Neural cell (in vitro differentiated cells): ENCODE data around the gene CCDC174. TPM values are rescaled to one million over a fixed set of nuclear protein-coding genes. Genes with fewer than 3 reads are reported as not detected.
A peak's percentile ranks its signal among the peaks of the same experiment; 100 is the strongest.

Source experiments
- H2AFZ ChIP-seq: fragments of 200-600, 300-800 bp; sonication (generic), shearing (Covaris generic); 2 replicates; pipeline ENCODE4 v1.6.0; 2014; ENCODE audit warnings: low read depth, mild to moderate bottlenecking, antibody characterized with exemption, low read length, moderate library complexity
- H3F3A ChIP-seq: fragments of 200-600 bp; shearing (Covaris generic); 2 replicates; pipeline ENCODE4 v1.6.1; 2016; ENCODE audit warnings: mild to moderate bottlenecking, moderate library complexity, mixed read lengths, antibody characterized with exemption, low read length; ENCODE audit not compliant: insufficient read depth, poor library complexity, severe bottlenecking
- H3K27ac ChIP-seq: fragments of 200-600, 300-800 bp; sonication (generic), shearing (Covaris generic); 2 replicates; pipeline ENCODE4 v1.5.1; 2014; ENCODE audit warnings: mild to moderate bottlenecking, low read length, moderate library complexity
- H3K27me3 ChIP-seq: fragments of 300-800, 200-600 bp; sonication (generic), shearing (Covaris generic); 2 replicates; pipeline ENCODE4 v1.6.0; 2014; ENCODE audit warnings: mild to moderate bottlenecking, low read depth, low read length, moderate library complexity; ENCODE audit not compliant: insufficient read depth
- H3K36me3 ChIP-seq: fragments of 300-800, 200-600 bp; sonication (generic), shearing (Covaris generic); 2 replicates; pipeline ENCODE4 v1.5.1; 2014; ENCODE audit warnings: mild to moderate bottlenecking, antibody characterized with exemption, low read length, moderate library complexity; ENCODE audit not compliant: insufficient read depth
- H3K4me2 ChIP-seq: fragments of 300-800, 200-600 bp; sonication (generic), shearing (Covaris generic); 2 replicates; pipeline ENCODE4 v1.6.0; 2014; ENCODE audit warnings: mild to moderate bottlenecking, low read length
- H3K4me3 ChIP-seq: fragments of 300-800, 200-600 bp; sonication (generic), shearing (Covaris generic); 2 replicates; pipeline ENCODE4 v1.5.1; 2014; ENCODE audit warnings: mild to moderate bottlenecking, low read length, moderate library complexity
- H3K79me2 ChIP-seq: fragments of 200-600 bp; shearing (Covaris generic); replicated peaks from 2 replicates; pipeline ENCODE4 v1.6.0; 2014; ENCODE audit warnings: mild to moderate bottlenecking, low read length, moderate library complexity; ENCODE audit not compliant: insufficient read depth
- H3K9ac ChIP-seq: fragments of 300-800, 200-600 bp; sonication (generic), shearing (Covaris generic); 2 replicates; pipeline ENCODE4 v1.6.1; 2016; ENCODE audit warnings: mild to moderate bottlenecking, low read length, mixed read lengths
- H3K9me2 ChIP-seq: fragments of 200-600 bp; shearing (Covaris generic); 2 replicates; pipeline ENCODE4 v1.6.1; 2016; ENCODE audit warnings: mild to moderate bottlenecking, low read length, mixed read lengths; ENCODE audit not compliant: insufficient read depth
- H3K9me3 ChIP-seq: fragments of 200-600, 300-800 bp; sonication (generic), shearing (Covaris generic); 2 replicates; pipeline ENCODE4 v1.6.1; 2016; ENCODE audit warnings: mild to moderate bottlenecking, mixed run types, low read length, moderate library complexity, mixed read lengths
- H4K20me1 ChIP-seq: fragments of 200-600 bp; shearing (Covaris generic); 2 replicates; pipeline ENCODE4 v1.6.1; 2016; ENCODE audit warnings: mild to moderate bottlenecking, mixed run types; ENCODE audit not compliant: insufficient read depth
- EP300 ChIP-seq: fragments of 450-650 bp; conservative IDR thresholded peaks from 2 replicates; pipeline ENCODE4 v1.6.1; 2014; ENCODE audit warnings: antibody characterized with exemption, mild to moderate bottlenecking, moderate library complexity; ENCODE audit not compliant: poor library complexity, severe bottlenecking
- EZH2 ChIP-seq: fragments of 200-600, 300-800 bp; shearing (Covaris generic), sonication (generic); IDR thresholded peaks from 2 replicates; pipeline ENCODE4 v1.6.1; 2014; ENCODE audit warnings: antibody characterized with exemption, low read length, borderline replicate concordance, mild to moderate bottlenecking; ENCODE audit not compliant: insufficient read depth, poor library complexity, severe bottlenecking
- MXI1 ChIP-seq: fragments of 450-650 bp; conservative IDR thresholded peaks from 2 replicates; pipeline ENCODE4 v1.6.1; 2014; ENCODE audit warnings: antibody characterized with exemption, mild to moderate bottlenecking; ENCODE audit not compliant: poor library complexity, severe bottlenecking
- POLR2AphosphoS5 ChIP-seq: IDR thresholded peaks from 2 replicates; pipeline ENCODE4 v1.6.1; 2012
- polyA plus RNA-seq: library from polyadenylated mRNA; depleted of rRNA; stranded (reverse); fragments of >200 nt; gene quantifications from 2 replicates; pipeline ENCODE4 v1.2.3, GENCODE V29; 2014
- TF ChIP-seq, protein P1 (sequence below): IDR thresholded peaks from 2 replicates; pipeline ENCODE4 v1.6.1; 2012; ENCODE audit warnings: borderline replicate concordance
- TF ChIP-seq, protein P2 (sequence below): fragments of 450-650 bp; IDR thresholded peaks from 2 replicates; pipeline ENCODE4 v1.5.1; 2014; ENCODE audit warnings: antibody characterized with exemption, mild to moderate bottlenecking, moderate library complexity; ENCODE audit not compliant: poor library complexity, severe bottlenecking

Gene CCDC174
- polyA plus RNA-seq, 1 donor from 2014 or later = 18.0 TPM

DNA sequence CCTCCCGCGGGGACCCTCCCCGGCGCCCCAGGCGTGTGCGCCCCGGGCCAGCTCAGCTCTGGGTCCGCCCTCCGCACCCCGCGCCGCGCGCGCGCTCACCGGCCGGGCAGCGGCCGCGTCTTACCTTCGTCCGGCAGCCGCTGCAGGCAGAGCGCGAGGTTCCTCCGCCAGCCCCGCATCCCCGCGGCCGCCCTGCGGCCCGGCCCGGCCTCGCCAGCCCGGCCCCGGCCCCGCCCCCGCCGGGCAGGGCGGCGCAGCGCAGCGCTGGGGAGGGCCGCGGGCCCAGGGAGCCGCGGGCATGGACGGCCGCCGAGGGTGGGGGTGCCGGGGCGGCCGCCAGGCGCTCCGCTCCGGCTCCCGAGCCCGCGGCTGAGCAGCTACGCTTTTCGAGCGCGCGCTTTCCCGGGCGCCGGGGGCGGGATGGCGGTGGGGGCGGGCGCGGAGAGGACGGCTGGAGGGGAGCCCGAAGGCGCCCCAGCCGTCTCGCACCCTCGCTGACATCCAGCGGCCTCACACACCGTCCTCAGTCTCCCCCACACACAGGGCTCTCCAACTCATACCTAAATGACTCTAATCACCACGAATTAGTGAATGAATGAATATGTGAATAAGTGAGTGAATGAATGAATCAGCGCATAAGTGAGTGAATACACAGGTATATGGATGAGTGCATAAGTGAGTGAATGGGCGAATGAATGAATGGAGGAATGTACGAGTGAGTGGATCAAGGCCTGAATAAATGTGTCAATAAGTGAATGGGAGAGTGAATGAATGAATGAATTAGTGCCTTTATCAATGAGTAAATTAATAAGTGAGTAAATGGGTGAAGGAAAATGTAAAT lies 48.5 kb upstream of the CCDC174 start:
- Histone ChIP-seq H3K36me3 (no peaks in the 10 kb centered on the region), H3K9me3 (no peaks in the 10 kb centered on the region), H3K9me2 (no peaks in the 10 kb centered on the region), H3K4me3 (peak overlapping the region; percentile 76), H3K79me2 (no peaks in the 10 kb centered on the region), H3K4me2 (no peak overlapping the region), H2AFZ (peak overlapping the region; percentile 18), H3F3A (no peaks in the 10 kb centered on the region), H3K27me3 (peaks cover 14% of the 10 kb centered on the region), H4K20me1 (no peaks in the 10 kb centered on the region), H3K27ac (no peak overlapping the region), H3K9ac (peak overlapping the region; percentile 72)
- TF ChIP-seq, protein P1, sequence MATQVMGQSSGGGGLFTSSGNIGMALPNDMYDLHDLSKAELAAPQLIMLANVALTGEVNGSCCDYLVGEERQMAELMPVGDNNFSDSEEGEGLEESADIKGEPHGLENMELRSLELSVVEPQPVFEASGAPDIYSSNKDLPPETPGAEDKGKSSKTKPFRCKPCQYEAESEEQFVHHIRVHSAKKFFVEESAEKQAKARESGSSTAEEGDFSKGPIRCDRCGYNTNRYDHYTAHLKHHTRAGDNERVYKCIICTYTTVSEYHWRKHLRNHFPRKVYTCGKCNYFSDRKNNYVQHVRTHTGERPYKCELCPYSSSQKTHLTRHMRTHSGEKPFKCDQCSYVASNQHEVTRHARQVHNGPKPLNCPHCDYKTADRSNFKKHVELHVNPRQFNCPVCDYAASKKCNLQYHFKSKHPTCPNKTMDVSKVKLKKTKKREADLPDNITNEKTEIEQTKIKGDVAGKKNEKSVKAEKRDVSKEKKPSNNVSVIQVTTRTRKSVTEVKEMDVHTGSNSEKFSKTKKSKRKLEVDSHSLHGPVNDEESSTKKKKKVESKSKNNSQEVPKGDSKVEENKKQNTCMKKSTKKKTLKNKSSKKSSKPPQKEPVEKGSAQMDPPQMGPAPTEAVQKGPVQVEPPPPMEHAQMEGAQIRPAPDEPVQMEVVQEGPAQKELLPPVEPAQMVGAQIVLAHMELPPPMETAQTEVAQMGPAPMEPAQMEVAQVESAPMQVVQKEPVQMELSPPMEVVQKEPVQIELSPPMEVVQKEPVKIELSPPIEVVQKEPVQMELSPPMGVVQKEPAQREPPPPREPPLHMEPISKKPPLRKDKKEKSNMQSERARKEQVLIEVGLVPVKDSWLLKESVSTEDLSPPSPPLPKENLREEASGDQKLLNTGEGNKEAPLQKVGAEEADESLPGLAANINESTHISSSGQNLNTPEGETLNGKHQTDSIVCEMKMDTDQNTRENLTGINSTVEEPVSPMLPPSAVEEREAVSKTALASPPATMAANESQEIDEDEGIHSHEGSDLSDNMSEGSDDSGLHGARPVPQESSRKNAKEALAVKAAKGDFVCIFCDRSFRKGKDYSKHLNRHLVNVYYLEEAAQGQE = no peak
- no peak for TF ChIP-seq EP300
- TF ChIP-seq EZH2 = no peak
- TF ChIP-seq, protein P2, sequence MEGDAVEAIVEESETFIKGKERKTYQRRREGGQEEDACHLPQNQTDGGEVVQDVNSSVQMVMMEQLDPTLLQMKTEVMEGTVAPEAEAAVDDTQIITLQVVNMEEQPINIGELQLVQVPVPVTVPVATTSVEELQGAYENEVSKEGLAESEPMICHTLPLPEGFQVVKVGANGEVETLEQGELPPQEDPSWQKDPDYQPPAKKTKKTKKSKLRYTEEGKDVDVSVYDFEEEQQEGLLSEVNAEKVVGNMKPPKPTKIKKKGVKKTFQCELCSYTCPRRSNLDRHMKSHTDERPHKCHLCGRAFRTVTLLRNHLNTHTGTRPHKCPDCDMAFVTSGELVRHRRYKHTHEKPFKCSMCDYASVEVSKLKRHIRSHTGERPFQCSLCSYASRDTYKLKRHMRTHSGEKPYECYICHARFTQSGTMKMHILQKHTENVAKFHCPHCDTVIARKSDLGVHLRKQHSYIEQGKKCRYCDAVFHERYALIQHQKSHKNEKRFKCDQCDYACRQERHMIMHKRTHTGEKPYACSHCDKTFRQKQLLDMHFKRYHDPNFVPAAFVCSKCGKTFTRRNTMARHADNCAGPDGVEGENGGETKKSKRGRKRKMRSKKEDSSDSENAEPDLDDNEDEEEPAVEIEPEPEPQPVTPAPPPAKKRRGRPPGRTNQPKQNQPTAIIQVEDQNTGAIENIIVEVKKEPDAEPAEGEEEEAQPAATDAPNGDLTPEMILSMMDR = no peak
- TF ChIP-seq MXI1 = no peak

DNA sequence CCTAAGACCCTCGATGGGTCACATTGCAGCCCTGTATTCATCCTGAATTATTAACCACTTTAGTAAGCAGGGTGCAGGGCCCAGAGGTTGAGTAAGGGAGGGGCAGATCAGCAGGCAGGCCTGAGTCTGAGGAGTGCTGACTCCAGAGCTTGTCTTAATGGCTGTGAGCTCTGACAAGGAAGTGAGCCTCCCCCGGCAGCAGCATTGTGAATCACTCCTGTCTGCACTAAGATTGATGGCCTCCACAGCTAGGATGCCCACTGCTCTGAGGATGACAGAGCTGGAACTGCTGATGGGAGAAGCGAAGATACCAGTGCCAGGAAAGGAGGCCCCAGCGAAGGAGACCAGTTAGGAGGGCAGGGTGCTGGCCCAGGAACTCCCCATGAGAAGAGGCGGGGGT lies 46.5 kb upstream of the CCDC174 start:
- peak; percentile 28 for TF ChIP-seq EP300
- TF ChIP-seq, protein P2 = no peak
- no peak for TF ChIP-seq EZH2
- no peak for TF ChIP-seq MXI1
- TF ChIP-seq POLR2AphosphoS5 = peak; percentile 11
- Histone ChIP-seq H2AFZ (no peak overlapping the region), H3F3A (no peaks in the 10 kb centered on the region), H3K4me3 (no peak overlapping the region), H3K9me2 (no peaks in the 10 kb centered on the region), H3K27ac (peak overlapping the region; percentile 23), H3K4me2 (no peak overlapping the region), H4K20me1 (no peaks in the 10 kb centered on the region), H3K79me2 (no peaks in the 10 kb centered on the region), H3K27me3 (peaks cover 14% of the 10 kb centered on the region), H3K9me3 (no peaks in the 10 kb centered on the region), H3K9ac (no peak overlapping the region), H3K36me3 (no peaks in the 10 kb centered on the region)
